K562 (cell line): ENCODE data around the gene MYO1A. TPM values are rescaled to one million over a fixed set of nuclear protein-coding genes. Genes with fewer than 3 reads are reported as not detected.
A peak's percentile ranks its signal among the peaks of the same experiment; 100 is the strongest.

ENCODE experiments used
- CBFB ChIP-seq: sonication (generic); formaldehyde crosslinking; IDR thresholded peaks from 2 replicates; pipeline ENCODE4 v1.4.0; 2020; ENCODE audit warnings: mild to moderate bottlenecking, missing genetic modification reagents
- CTBP1 ChIP-seq: fragments of 450-650 bp; IDR thresholded peaks from 2 replicates; pipeline ENCODE4 v1.6.1; 2016; ENCODE audit warnings: borderline replicate concordance
- DACH1 ChIP-seq: fragments of 450-650 bp; IDR thresholded peaks from 2 replicates; pipeline ENCODE4 v1.6.1; 2018; ENCODE audit not compliant: partially characterized antibody
- EP300 ChIP-seq: IDR thresholded peaks from 2 replicates; pipeline ENCODE4 v1.6.1; 2012; ENCODE audit warnings: low read length, improper control_type of control experiment
- GATA2 ChIP-seq: sonication (generic); formaldehyde crosslinking; IDR thresholded peaks from 2 replicates; pipeline ENCODE4 v1.4.0; 2020; ENCODE audit warnings: mild to moderate bottlenecking, missing genetic modification reagents
- GTF2A2 ChIP-seq: IDR thresholded peaks from 2 replicates; pipeline ENCODE4 v1.6.1; 2016; ENCODE audit warnings: mild to moderate bottlenecking, missing genetic modification characterization, missing compliant biosample characterization
- KDM4B ChIP-seq, 2 experiments: fragments of 450-650 bp in 1 of 2; sonication (generic) in 1 of 2; IDR thresholded peaks; 2 replicates each; pipeline ENCODE4 v1.6.1; 2016 to 2017; ENCODE audit warnings: borderline replicate concordance in 2 of 2, antibody characterized with exemption in 1 of 2, low read depth in 1 of 2, mild to moderate bottlenecking in 1 of 2
- L3MBTL2 ChIP-seq: fragments of 450-650 bp; IDR thresholded peaks from 2 replicates; pipeline ENCODE4 v1.6.1; 2016; ENCODE audit warnings: mild to moderate bottlenecking, moderate library complexity
- MCM3 ChIP-seq: fragments of 450-650 bp; IDR thresholded peaks from 2 replicates; pipeline ENCODE4 v1.6.1; 2016
- NCOR1 ChIP-seq: fragments of 450-650 bp; IDR thresholded peaks from 2 replicates; pipeline ENCODE4 v1.6.1; 2016; ENCODE audit warnings: mild to moderate bottlenecking, moderate library complexity
- NR2C2 ChIP-seq, 2 experiments: fragments of 200-800 bp in 1 of 2; sonication (Bioruptor generic) in 1 of 2; sonication (generic) in 1 of 2; formaldehyde crosslinking in 1 of 2; IDR thresholded peaks; 2 replicates each; pipeline versions ENCODE4 v1.6.1 to v1.8.0; 2016 to 2022; ENCODE audit warnings: mild to moderate bottlenecking in 1 of 2, missing compliant biosample characterization in 1 of 2, missing genetic modification characterization in 1 of 2, missing genetic modification reagents in 1 of 2
- PKNOX1 ChIP-seq: fragments of 450-650 bp; IDR thresholded peaks from 2 replicates; pipeline ENCODE4 v1.6.1; 2016
- SMAD4 ChIP-seq: fragments of 250-450 bp; sonication (Bioruptor Pico); conservative IDR thresholded peaks from 2 replicates; pipeline ENCODE4 v1.8.0; 2021; ENCODE audit warnings: inconsistent platforms, mild to moderate bottlenecking, moderate library complexity
- TEAD4 ChIP-seq, 2 experiments: sonication (generic) in 1 of 2; formaldehyde crosslinking in 1 of 2; IDR thresholded peaks; 2 replicates each; pipeline versions ENCODE4 v1.6.1 to v1.8.0; 2012 to 2022; ENCODE audit warnings: borderline replicate concordance in 1 of 2, inconsistent platforms in 1 of 2, low read length in 1 of 2, mild to moderate bottlenecking in 1 of 2, missing genetic modification reagents in 1 of 2
- XRCC5 ChIP-seq: fragments of 200-400 bp; formaldehyde crosslinking; IDR thresholded peaks from 2 replicates; pipeline ENCODE4 v1.6.1; 2017; ENCODE audit warnings: low read depth, mild to moderate bottlenecking, low read length
- polyA plus RNA-seq, 8 experiments: library from polyadenylated mRNA; depleted of rRNA in 4 of 8; stranded (reverse) in 5 of 8; unstranded in 3 of 8; fragments of >200 nt; fragmentation: Nextera tagmentation in 2 of 8; fragmentation: Illumina TruSeq in 1 of 8; extraction: Ambion mirVana in 2 of 8; extraction: Trizol in 1 of 8; gene quantifications; 2 replicates each; pipeline versions ENCODE4 v1.2.1 to v1.2.3, GENCODE V29; 2011 to 2014; ENCODE audit warnings: inconsistent platforms in 1 of 8, missing spikeins in 1 of 8
- total RNA-seq, 7 experiments: library from RNA; depleted of rRNA in 6 of 7; stranded (reverse); fragments of >200 nt in 6 of 7; fragmentation: Illumina TruSeq in 2 of 7; extraction: Trizol in 2 of 7; gene quantifications; 2 replicates each; pipeline versions ENCODE4 v1.2.1 to v1.2.3, GENCODE V29; 2011 to 2021; ENCODE audit warnings: low replicate concordance in 1 of 7
- TF ChIP-seq, protein P1 (sequence below): sonication (generic); formaldehyde crosslinking; IDR thresholded peaks from 2 replicates; pipeline ENCODE4 v1.8.0; 2023; ENCODE audit warnings: mild to moderate bottlenecking, missing genetic modification reagents

MYO1A gene
- total and polyA plus RNA-seq, 9 of the 15 experiments (the other 6 are each of a cell fraction or from before 2014, with no cell fraction given), result 0.03 to 0.29 (median 0.14) TPM; not detected in 2

GRCh38 chr12:57001448-57001906 is 48.5 kb downstream of the MYO1A start (continued):
- 0 out of 2 replicates have a peak, but pooled peaks have one; percentile 22 for TF ChIP-seq CBFB (CRISPR knock-in tag)
- TF ChIP-seq SMAD4 (CRISPR knock-in tag), result 0 out of 2 replicates have a peak, but pooled peaks have one; percentile 42
- TF ChIP-seq GATA2 (CRISPR knock-in tag), result peak; percentile 35; the same call in 1 of the 2 replicates
- TF ChIP-seq NCOR1, result 0 out of 2 replicates have a peak, but pooled peaks have one; percentile 26
- TF ChIP-seq XRCC5, result peak; percentile 66; the same call in 1 of the 2 replicates
- TF ChIP-seq DACH1, result peak; percentile 15
- TF ChIP-seq MCM3, result no peak
- peak; percentile 85 for TF ChIP-seq TEAD4 (IDR thresholded peaks at IDR 0.05; ENCODE audit: low read length)
- TF ChIP-seq TEAD4 (CRISPR knock-in tag; IDR thresholded peaks at IDR 0.05; ENCODE audit: borderline replicate concordance), result peak; percentile 81
- peak; percentile 92; the same call in 1 of the 2 replicates for TF ChIP-seq CTBP1
- 0 out of 2 replicates have a peak, but pooled peaks have one; percentile 31 for TF ChIP-seq EP300
- 0 out of 2 replicates have a peak, but pooled peaks have one; percentile 26 for TF ChIP-seq PKNOX1
- peak; percentile 95 for TF ChIP-seq NR2C2 (CRISPR knock-in tag; IDR thresholded peaks at IDR 0.05)
- peak; percentile 97 for TF ChIP-seq NR2C2 (tag; IDR thresholded peaks at IDR 0.05)
- no peak for TF ChIP-seq KDM4B (IDR thresholded peaks at IDR 0.05; ENCODE audit: borderline replicate concordance in 2 of 2, low read depth in 1 of 2)
- TF ChIP-seq, protein P1, sequence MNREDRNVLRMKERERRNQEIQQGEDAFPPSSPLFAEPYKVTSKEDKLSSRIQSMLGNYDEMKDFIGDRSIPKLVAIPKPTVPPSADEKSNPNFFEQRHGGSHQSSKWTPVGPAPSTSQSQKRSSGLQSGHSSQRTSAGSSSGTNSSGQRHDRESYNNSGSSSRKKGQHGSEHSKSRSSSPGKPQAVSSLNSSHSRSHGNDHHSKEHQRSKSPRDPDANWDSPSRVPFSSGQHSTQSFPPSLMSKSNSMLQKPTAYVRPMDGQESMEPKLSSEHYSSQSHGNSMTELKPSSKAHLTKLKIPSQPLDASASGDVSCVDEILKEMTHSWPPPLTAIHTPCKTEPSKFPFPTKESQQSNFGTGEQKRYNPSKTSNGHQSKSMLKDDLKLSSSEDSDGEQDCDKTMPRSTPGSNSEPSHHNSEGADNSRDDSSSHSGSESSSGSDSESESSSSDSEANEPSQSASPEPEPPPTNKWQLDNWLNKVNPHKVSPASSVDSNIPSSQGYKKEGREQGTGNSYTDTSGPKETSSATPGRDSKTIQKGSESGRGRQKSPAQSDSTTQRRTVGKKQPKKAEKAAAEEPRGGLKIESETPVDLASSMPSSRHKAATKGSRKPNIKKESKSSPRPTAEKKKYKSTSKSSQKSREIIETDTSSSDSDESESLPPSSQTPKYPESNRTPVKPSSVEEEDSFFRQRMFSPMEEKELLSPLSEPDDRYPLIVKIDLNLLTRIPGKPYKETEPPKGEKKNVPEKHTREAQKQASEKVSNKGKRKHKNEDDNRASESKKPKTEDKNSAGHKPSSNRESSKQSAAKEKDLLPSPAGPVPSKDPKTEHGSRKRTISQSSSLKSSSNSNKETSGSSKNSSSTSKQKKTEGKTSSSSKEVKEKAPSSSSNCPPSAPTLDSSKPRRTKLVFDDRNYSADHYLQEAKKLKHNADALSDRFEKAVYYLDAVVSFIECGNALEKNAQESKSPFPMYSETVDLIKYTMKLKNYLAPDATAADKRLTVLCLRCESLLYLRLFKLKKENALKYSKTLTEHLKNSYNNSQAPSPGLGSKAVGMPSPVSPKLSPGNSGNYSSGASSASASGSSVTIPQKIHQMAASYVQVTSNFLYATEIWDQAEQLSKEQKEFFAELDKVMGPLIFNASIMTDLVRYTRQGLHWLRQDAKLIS, result no peak
- TF ChIP-seq L3MBTL2, result peak; percentile 43; the same call in 1 of the 2 replicates
- no peak for TF ChIP-seq GTF2A2 (tag)
